ENCODE measurements around the gene VAMP1. TPM values are rescaled to one million over a fixed set of nuclear protein-coding genes. Genes with fewer than 3 reads are reported as not detected.

Gene VAMP1
- total and polyA plus RNA-seq, 2 of the 4 experiments (the other 2 are of a cell fraction): 7.2 to 21.9 TPM

DNA sequence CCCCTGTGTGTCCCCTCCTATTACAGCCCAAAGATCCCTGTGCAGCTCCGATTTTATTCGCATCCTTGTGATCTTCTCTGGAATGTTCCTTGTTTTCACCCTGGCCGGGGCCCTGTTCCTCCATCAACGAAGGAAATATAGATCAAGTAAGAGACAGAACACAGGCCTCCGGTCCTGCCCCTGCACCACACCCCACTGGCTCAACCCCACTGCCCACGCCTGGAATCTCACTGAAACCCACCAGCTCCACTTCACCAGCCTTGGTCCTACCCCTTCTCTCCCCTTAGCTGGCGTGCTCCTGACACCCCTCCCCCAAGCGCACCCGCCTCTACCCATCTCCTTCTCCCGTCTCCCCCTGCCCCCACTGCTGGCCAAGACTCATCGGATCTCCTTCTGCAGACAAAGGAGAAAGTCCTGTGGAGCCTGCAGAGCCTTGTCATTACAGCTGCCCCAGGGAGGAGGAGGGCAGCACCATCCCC, 19.6 kb downstream of the VAMP1 start:
- H4K91ac ChIP-seq (ENCODE audit: insufficient read depth, low read depth, low read length): peak overlapping the region; percentile 96
- CTCF ChIA-PET: interaction anchor here (1.3 kb wide), 1 partner anchor 14 kb away, joined by 6 read pairs; no protein-coding TSS in a partner anchor
- peak overlapping the region; percentile 98 for H2AK9ac ChIP-seq (replicated peaks; ENCODE audit: low read depth, low read length, poor library complexity)
- peaks cover 2% of the 10 kb centered on the region; the same call in 1 of the 2 replicates for H3K36me3 ChIP-seq (ENCODE audit: control insufficient read depth, insufficient read depth, low read length)
- H2BK15ac ChIP-seq (ENCODE audit: low read depth, low read length): peak overlapping the region; percentile 45
- POLR2A ChIA-PET (ENCODE audit: unreplicated experiment): no interaction called here
- H3K27ac ChIP-seq (ENCODE audit: insufficient read depth, low read length): peak overlapping the region; percentile 98
- peak overlapping the region; percentile 94 to 100 for H4K8ac ChIP-seq (ENCODE audit: low read depth in 2 of 2, low read length in 2 of 2)
- peak overlapping the region; percentile 40 for H3K18ac ChIP-seq (ENCODE audit: low read depth, low read length)
- H3K9me3 ChIP-seq (ENCODE audit: control insufficient read depth, insufficient read depth, low read length): no peaks in the 10 kb centered on the region
- WGBS, 2 experiments (ENCODE audit: extremely low coverage in 2 of 2, insufficient read length in 1 of 2): 24% methylated on average over 4 of the region's 11 CpGs; no CpG with 5 or more reads in 1 of the 2 experiments
- no peaks in the 10 kb centered on the region for H4K20me1 ChIP-seq (ENCODE audit: insufficient read depth, low read length)
- H3K4me1 ChIP-seq (ENCODE audit: control insufficient read depth, insufficient read depth, low read length): peaks cover 16% of the 10 kb centered on the region
- H3K23ac ChIP-seq (ENCODE audit: low read depth, low read length): peak overlapping the region; percentile 83
- H3K56ac ChIP-seq (ENCODE audit: extremely low read depth, insufficient read depth, low read length): peak overlapping the region; percentile 69
- peak overlapping the region; percentile 25 for H2BK20ac ChIP-seq (ENCODE audit: low read depth, low read length)
- peak overlapping the region; percentile 74 for H2BK5ac ChIP-seq (ENCODE audit: low read depth, low read length, poor library complexity, severe bottlenecking)
- no peak for DNase-seq
- peak overlapping the region; percentile 100 for H3K4ac ChIP-seq (ENCODE audit: low read depth, low read length)
- dilution Hi-C loops (cut with HindIII; ENCODE audit: low sequenced_read_pairs, unreplicated experiment) (no loop called here), in situ Hi-C loops (cut with MboI; ENCODE audit: low sequenced_read_pairs) (loop anchor here (25.0 kb wide), 1 partner anchor 264 kb away; no protein-coding TSS in a partner anchor), intact Hi-C loops (cut with micrococcal nuclease) (no loop called here)
- peak overlapping the region; percentile 94 for H3K9ac ChIP-seq (ENCODE audit: low read depth, low read length)
- peaks cover 20% of the 10 kb centered on the region; the same call in 1 of the 2 replicates for H3K9me1 ChIP-seq (ENCODE audit: insufficient read depth, low read length)
- H3K4me2 ChIP-seq (ENCODE audit: low read depth, low read length): peak overlapping the region; percentile 87
- TF ChIP-seq RCOR1 (IDR thresholded peaks at IDR 0.05; ENCODE audit: insufficient replicate concordance, low read length): no peak
- TF ChIP-seq NFE2L2 (IDR thresholded peaks at IDR 0.05; ENCODE audit: low read depth, low read length): no peak
- TF ChIP-seq MAFK (IDR thresholded peaks at IDR 0.05; ENCODE audit: low read depth, low read length): no peak
- TF ChIP-seq CEBPB (IDR thresholded peaks at IDR 0.05; ENCODE audit: low read depth, low read length): no peak
- no peak for TF ChIP-seq USF2 (IDR thresholded peaks at IDR 0.05; ENCODE audit: low read depth, low read length)
- TF ChIP-seq BHLHE40 (IDR thresholded peaks at IDR 0.05; ENCODE audit: low read depth, low read length): no peak
- TF ChIP-seq CHD1 (IDR thresholded peaks at IDR 0.05; ENCODE audit: low read depth, low read length): no peak
- no peak for TF ChIP-seq CTCF (conservative IDR thresholded peaks at IDR 0.05; ENCODE audit: low read depth, low read length)
- no peak for TF ChIP-seq RFX5 (IDR thresholded peaks at IDR 0.05; ENCODE audit: low read depth, low read length)
- TF ChIP-seq MAZ (IDR thresholded peaks at IDR 0.05; ENCODE audit: borderline replicate concordance, low read depth, low read length): no peak; the same call in 1 of the 2 replicates
- TF ChIP-seq SMC3 (IDR thresholded peaks at IDR 0.05; ENCODE audit: low read depth, low read length): no peak
- TF ChIP-seq FOS (IDR thresholded peaks at IDR 0.05; ENCODE audit: low read depth, low read length): no peak
- H2AFZ ChIP-seq (replicated peaks; ENCODE audit: low read length, poor library complexity): peak overlapping the region; percentile 95
- ATAC-seq (ENCODE audit: low read depth): peak; percentile 47
- H2BK120ac ChIP-seq (ENCODE audit: low read depth, low read length): peak overlapping the region; percentile 71
- H3K14ac ChIP-seq (replicated peaks; ENCODE audit: low read depth, low read length): peak overlapping the region; percentile 95
- H4K5ac ChIP-seq (ENCODE audit: low read depth, low read length): peak overlapping the region; percentile 52
- no peaks in the 10 kb centered on the region for H3K27me3 ChIP-seq (ENCODE audit: control insufficient read depth, insufficient read depth, low read length)
- H3K79me1 ChIP-seq (ENCODE audit: low read depth in 1 of 2, low read length in 2 of 2): peaks cover 16 to 37% of the 10 kb centered on the region in 2 experiments
- peak overlapping the region; percentile 57 for H3K4me3 ChIP-seq (ENCODE audit: insufficient read depth, low read depth, low read length)
- BruUV-seq (replicated peaks): no TSS peak
- peak overlapping the region; percentile 89 for H2AK5ac ChIP-seq (ENCODE audit: low read depth, low read length)
